ENCODE results near the gene ANGPTL1. TPM values are rescaled to one million over a fixed set of nuclear protein-coding genes. Genes with fewer than 3 reads are reported as not detected.

The ANGPTL1 gene
- total and polyA plus RNA-seq, 2 of the 13 experiments (the other 11 are each of a cell fraction or from before 2014, with no cell fraction given) = 2.9 to 9.3 TPM

DNA sequence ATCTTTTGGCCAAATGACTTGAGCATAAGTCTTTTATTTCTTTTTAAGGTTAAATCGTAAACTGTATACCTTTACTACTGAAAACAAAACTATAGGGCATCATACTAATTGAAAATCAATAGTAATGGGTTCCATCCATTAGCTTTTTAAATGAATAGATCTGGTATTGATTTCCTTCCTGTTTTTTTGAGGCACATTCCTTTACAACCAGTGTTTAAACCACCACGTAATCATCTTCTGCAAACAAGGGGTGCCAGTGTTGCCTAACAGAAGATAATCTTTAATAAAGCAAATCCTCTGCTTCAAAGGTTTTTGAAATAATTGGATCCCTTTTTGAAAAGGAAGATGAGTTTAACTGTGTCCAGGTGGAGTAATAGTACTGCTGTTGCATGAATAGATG, 48.7 kb upstream of the ANGPTL1 start (continued):
- TF ChIP-seq HNF1A (IDR thresholded peaks at IDR 0.05; ENCODE audit: low read depth) (peak; percentile 63), HNF1A (CRISPR knock-in tag; IDR thresholded peaks at IDR 0.05; ENCODE audit: borderline replicate concordance) (peak; percentile 85; the same call in 1 of the 2 replicates), ZFP62 (CRISPR knock-in tag; IDR thresholded peaks at IDR 0.05) (no peak), HMGXB3 (CRISPR knock-in tag; IDR thresholded peaks at IDR 0.05; ENCODE audit: borderline replicate concordance) (no peak), ZNF10 (CRISPR knock-in tag; IDR thresholded peaks at IDR 0.05; ENCODE audit: borderline replicate concordance, low read depth) (no peak), TCF7L2 (IDR thresholded peaks at IDR 0.05; ENCODE audit: low read depth, low read length) (peak; percentile 72), ZNF264 (CRISPR knock-in tag; IDR thresholded peaks at IDR 0.05) (no peak; the same call in 1 of the 2 replicates), NFE2L2 (IDR thresholded peaks at IDR 0.05; ENCODE audit: low read length) (no peak), ZBTB14 (CRISPR knock-in tag; IDR thresholded peaks at IDR 0.05) (no peak), ZNF501 (CRISPR knock-in tag; IDR thresholded peaks at IDR 0.05) (no peak), ATM (IDR thresholded peaks at IDR 0.05; ENCODE audit: borderline replicate concordance) (no peak), RXRA (CRISPR knock-in tag; IDR thresholded peaks at IDR 0.05) (no peak)
- TF ChIP-seq, protein P1, sequence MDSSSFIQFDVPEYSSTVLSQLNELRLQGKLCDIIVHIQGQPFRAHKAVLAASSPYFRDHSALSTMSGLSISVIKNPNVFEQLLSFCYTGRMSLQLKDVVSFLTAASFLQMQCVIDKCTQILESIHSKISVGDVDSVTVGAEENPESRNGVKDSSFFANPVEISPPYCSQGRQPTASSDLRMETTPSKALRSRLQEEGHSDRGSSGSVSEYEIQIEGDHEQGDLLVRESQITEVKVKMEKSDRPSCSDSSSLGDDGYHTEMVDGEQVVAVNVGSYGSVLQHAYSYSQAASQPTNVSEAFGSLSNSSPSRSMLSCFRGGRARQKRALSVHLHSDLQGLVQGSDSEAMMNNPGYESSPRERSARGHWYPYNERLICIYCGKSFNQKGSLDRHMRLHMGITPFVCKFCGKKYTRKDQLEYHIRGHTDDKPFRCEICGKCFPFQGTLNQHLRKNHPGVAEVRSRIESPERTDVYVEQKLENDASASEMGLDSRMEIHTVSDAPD (CRISPR knock-in tag; IDR thresholded peaks at IDR 0.05) = no peak
